Activated naive CD4-positive, alpha-beta T cell treated with anti-CD3 and anti-CD28 coated beads for 36 hours (primary cell): Measurements from ENCODE around the gene KCNJ4. TPM values are rescaled to one million over a fixed set of nuclear protein-coding genes. Genes with fewer than 3 reads are reported as not detected.

ENCODE experiments used
- CTCF ChIA-PET: fragments of 350-600 bp; sonication (Branson Sonifier 250); formaldehyde crosslinking; loops from one replicate; lab custom pipeline; 2021; ENCODE audit warnings: antibody characterized with exemption; lab: Charles Lee
- DNase-seq: peaks from one replicate; pipeline ENCODE4 v3.0.0-alpha.2; 2020
- H3K27ac Mint-ChIP-seq: one replicate; pipeline ENCODE4 v1.8.0; 2021; ENCODE audit warnings: mild to moderate bottlenecking, mixed read lengths
- H3K27me3 Mint-ChIP-seq: one replicate; pipeline ENCODE4 v1.8.0; 2021; ENCODE audit warnings: low read depth, mixed read lengths
- H3K36me3 Mint-ChIP-seq: one replicate; pipeline ENCODE4 v1.8.0; 2021; ENCODE audit warnings: low read depth, mixed read lengths
- H3K4me1 Mint-ChIP-seq: one replicate; pipeline ENCODE4 v1.8.0; 2021; ENCODE audit warnings: low read depth, mixed read lengths
- H3K4me3 Mint-ChIP-seq: one replicate; pipeline ENCODE4 v1.8.0; 2021; ENCODE audit warnings: mild to moderate bottlenecking, moderate library complexity, mixed read lengths
- H3K9me3 Mint-ChIP-seq: one replicate; pipeline ENCODE4 v1.8.0; 2021; ENCODE audit warnings: mixed read lengths
- intact Hi-C: fragments of 100-400 bp; cut with micrococcal nuclease; formaldehyde crosslinking; loops from one replicate; pipeline ENCODE4 v1.15.1; 2023
- total RNA-seq, 2 experiments: library from RNA; stranded (reverse); gene quantifications; one replicate each; pipeline ENCODE4 v1.2.3, GENCODE V29; 2021

KCNJ4 gene
- total RNA-seq, 2 experiments from 2014 or later, result not detected

DNA sequence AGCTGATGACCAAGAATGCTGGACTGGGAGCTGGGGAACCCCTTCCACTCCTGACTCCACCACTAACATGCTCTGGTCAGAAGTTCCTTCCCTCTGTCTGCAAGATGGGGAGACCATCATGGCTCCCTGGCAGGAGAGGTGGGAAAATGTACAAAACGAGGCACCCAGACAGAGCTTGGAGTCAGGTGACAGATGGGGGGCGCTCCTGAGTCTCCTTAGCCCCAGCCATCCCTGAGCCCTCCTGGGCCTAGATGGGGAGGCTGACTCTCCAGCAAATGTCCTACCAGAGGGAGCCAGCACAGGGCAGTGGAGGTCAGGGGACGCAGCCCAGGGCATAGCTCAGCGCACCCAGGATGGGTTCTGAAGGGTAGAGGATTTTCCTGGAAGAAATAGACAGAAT, 20.0 kb downstream of the KCNJ4 start:
- no peak for DNase-seq
- Mint-ChIP-seq H3K36me3 (no peaks in the 10 kb centered on the region), H3K4me3 (no peak overlapping the region), H3K4me1 (no peaks in the 10 kb centered on the region), H3K27ac (no peak overlapping the region), H3K9me3 (no peaks in the 10 kb centered on the region), H3K27me3 (no peaks in the 10 kb centered on the region)
- intact Hi-C loops, result no loop called here
- CTCF ChIA-PET, result interaction anchor here (0.5 to 1.1 kb wide), 3 partner anchors 77 to 639 kb away, joined by 3 to 6 read pairs (median 3); partner anchors contain the start of gene PLA2G6

- DNase-seq, result no peak
- intact Hi-C loops, result no loop called here
- CTCF ChIA-PET, result no interaction called here
- no peak overlapping the region for H3K4me3 Mint-ChIP-seq
- H3K27ac Mint-ChIP-seq, result no peak overlapping the region
- H3K4me1 Mint-ChIP-seq, result no peaks in the 10 kb centered on the region
- no peaks in the 10 kb centered on the region for H3K9me3 Mint-ChIP-seq
- H3K27me3 Mint-ChIP-seq, result no peaks in the 10 kb centered on the region
- no peaks in the 10 kb centered on the region for H3K36me3 Mint-ChIP-seq
These were observed 21.1 kb downstream of the KCNJ4 start for GRCh38 chr22:38433871-38434270.

- Mint-ChIP-seq H3K4me3 (no peak overlapping the region), H3K9me3 (no peaks in the 10 kb centered on the region), H3K4me1 (no peaks in the 10 kb centered on the region), H3K27ac (no peak overlapping the region), H3K36me3 (no peaks in the 10 kb centered on the region), H3K27me3 (no peaks in the 10 kb centered on the region)
- DNase-seq, result no peak
- CTCF ChIA-PET, result interaction anchor here (0.7 kb wide), 1 partner anchor 318 kb away, joined by 3 read pairs; no protein-coding TSS in a partner anchor
- intact Hi-C loops, result no loop called here
These were observed 22.7 kb downstream of the KCNJ4 start for GRCh38 chr22:38432264-38432663.

GRCh38 chr22:38431266-38432010, 23.6 kb downstream of the KCNJ4 start:
- no peaks in the 10 kb centered on the region for H3K9me3 Mint-ChIP-seq
- DNase-seq, result no peak
- H3K27me3 Mint-ChIP-seq, result no peaks in the 10 kb centered on the region
- intact Hi-C loops, result no loop called here
- no peak overlapping the region for H3K4me3 Mint-ChIP-seq
- H3K27ac Mint-ChIP-seq, result no peak overlapping the region
- CTCF ChIA-PET, result interaction anchor here (0.7 kb wide), 1 partner anchor 317 kb away, joined by 3 read pairs; no protein-coding TSS in a partner anchor
- no peaks in the 10 kb centered on the region for H3K4me1 Mint-ChIP-seq
- H3K36me3 Mint-ChIP-seq, result no peaks in the 10 kb centered on the region

DNA sequence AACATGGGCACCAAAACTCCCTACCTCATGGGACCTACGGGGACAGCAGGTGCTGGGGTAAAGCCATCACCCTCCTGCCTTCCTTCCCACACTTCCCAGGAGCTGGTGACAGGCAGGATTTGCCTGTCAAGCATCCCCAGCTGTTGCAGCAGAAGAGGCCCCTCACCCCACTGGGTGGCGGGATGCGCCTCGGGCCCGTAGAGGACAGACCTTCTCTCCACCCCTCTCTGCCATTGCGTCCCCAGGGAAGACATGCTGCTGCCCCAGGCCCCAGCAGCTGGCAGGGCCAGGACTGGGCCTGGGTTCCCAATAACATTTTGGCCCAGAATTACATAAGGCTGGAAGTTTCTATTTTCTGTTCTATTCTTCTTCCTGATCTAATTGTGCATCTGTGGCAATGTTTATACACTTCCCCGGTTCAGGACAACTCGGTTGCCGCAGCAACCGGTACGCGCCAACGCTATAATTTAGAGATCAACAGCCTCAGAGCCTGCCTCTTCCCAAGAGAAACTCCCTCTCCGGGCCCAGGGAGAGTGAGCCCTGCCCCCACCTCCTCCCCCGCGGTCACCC, 25.4 kb downstream of the KCNJ4 start:
- no peaks in the 10 kb centered on the region for H3K27me3 Mint-ChIP-seq
- CTCF ChIA-PET, result interaction anchor here (1.2 kb wide), 1 partner anchor 17 kb away, joined by 3 read pairs; no protein-coding TSS in a partner anchor

DNA sequence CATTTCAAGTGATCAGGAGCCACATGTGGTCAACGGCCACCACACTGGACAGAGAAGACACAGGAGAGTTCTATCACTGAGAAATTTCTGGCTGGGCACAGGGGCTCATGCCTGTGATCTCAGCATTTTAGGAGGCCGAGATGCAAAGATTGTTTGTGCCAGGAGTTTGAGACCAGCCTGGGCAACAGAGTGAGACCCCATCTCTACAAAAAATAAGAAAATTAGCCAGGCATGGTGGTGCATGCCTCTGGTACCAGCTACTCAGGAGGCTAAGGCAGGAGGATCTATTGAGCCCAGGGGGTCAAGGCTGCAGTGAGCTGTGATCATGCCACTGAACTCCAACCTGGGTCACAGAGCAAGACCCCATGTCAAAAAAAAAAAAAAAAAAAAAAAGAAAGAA, 26.3 kb downstream of the KCNJ4 start:
- DNase-seq, result no peak
- Mint-ChIP-seq H3K4me3 (no peak overlapping the region), H3K4me1 (no peaks in the 10 kb centered on the region), H3K27ac (no peak overlapping the region), H3K27me3 (no peaks in the 10 kb centered on the region), H3K9me3 (no peaks in the 10 kb centered on the region), H3K36me3 (no peaks in the 10 kb centered on the region)
- CTCF ChIA-PET, result interaction anchor here (1.2 kb wide), 1 partner anchor 16 kb away, joined by 3 read pairs; no protein-coding TSS in a partner anchor
- intact Hi-C loops, result no loop called here

More for the DNA sequence above, 25.4 kb downstream of the KCNJ4 start:
- Mint-ChIP-seq H3K9me3 (no peaks in the 10 kb centered on the region), H3K4me1 (no peaks in the 10 kb centered on the region), H3K27ac (no peak overlapping the region), H3K36me3 (no peaks in the 10 kb centered on the region), H3K4me3 (no peak overlapping the region)
- intact Hi-C loops, result no loop called here
- no peak for DNase-seq

GRCh38 chr22:38427940-38428339, 27.1 kb downstream of the KCNJ4 start:
- Mint-ChIP-seq H3K27me3 (no peaks in the 10 kb centered on the region), H3K27ac (no peak overlapping the region), H3K4me3 (no peak overlapping the region), H3K9me3 (no peaks in the 10 kb centered on the region), H3K4me1 (no peaks in the 10 kb centered on the region), H3K36me3 (no peaks in the 10 kb centered on the region)
- intact Hi-C loops, result no loop called here
- DNase-seq, result no peak
- CTCF ChIA-PET, result no interaction called here

GRCh38 chr22:38427465-38427864, 27.5 kb downstream of the KCNJ4 start:
- no peaks in the 10 kb centered on the region for H3K9me3 Mint-ChIP-seq
- intact Hi-C loops, result no loop called here
- no peaks in the 10 kb centered on the region for H3K36me3 Mint-ChIP-seq
- no peak for DNase-seq
- no peaks in the 10 kb centered on the region for H3K27me3 Mint-ChIP-seq
- H3K4me3 Mint-ChIP-seq, result no peak overlapping the region
- CTCF ChIA-PET, result interaction anchor here (0.9 kb wide), 1 partner anchor 9 kb away, joined by 3 read pairs; no protein-coding TSS in a partner anchor
- H3K27ac Mint-ChIP-seq, result no peak overlapping the region
- no peaks in the 10 kb centered on the region for H3K4me1 Mint-ChIP-seq

DNA sequence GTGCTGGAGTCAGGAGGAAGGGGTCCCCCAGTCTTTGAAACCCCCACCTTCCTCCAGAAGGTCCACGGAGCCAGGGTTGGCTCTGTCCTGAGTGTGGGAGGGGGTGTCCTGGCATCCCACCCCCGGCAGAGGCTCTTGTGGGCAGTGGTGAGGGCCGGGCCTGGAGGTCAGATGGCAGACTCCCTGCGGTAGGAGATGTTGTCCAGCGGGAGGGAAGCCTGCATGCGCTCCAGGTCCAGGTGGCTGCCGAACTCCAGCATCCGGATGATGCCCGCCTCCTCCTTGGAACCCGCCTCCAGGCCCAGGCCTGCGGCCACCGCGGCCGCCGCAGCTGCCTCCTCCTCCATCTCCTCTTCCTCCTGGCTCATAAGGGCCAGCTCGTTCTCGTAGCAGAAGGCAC, 28.4 kb downstream of the KCNJ4 start:
- CTCF ChIA-PET, result interaction anchor here (0.9 kb wide), 1 partner anchor 10 kb away, joined by 3 read pairs; no protein-coding TSS in a partner anchor
- no peaks in the 10 kb centered on the region for H3K4me1 Mint-ChIP-seq
- H3K36me3 Mint-ChIP-seq, result no peaks in the 10 kb centered on the region
- DNase-seq, result no peak
- H3K9me3 Mint-ChIP-seq, result no peaks in the 10 kb centered on the region
- H3K4me3 Mint-ChIP-seq, result no peak overlapping the region
- H3K27ac Mint-ChIP-seq, result no peak overlapping the region
- intact Hi-C loops, result no loop called here
- no peaks in the 10 kb centered on the region for H3K27me3 Mint-ChIP-seq

DNA sequence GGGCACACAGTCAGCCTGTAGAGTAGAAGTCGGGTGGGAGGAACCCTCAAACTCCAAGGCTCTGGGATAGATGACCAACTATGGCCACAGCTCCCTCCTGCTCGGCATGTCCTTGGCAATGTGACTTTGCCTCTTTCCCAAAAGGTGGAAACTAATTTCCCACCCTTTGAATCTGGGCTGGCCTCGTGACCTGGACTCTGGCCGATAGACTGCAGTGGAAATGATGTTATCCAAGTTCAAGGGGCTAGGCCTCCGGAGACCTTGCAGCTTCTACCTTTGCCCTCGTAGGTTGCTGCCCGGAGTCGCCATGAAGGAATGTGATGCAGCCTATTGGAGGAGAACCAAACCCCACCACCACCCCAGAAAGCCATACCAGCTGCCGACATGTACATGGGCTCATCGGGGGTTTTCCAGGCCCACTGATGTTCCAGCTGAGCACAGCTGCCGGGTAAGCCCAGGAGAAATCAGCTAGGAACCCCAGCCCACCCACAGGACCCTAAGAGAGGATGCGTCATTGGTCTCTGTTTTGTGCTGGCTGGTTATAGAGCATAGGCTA, 30.4 kb downstream of the KCNJ4 start:
- Mint-ChIP-seq H3K36me3 (no peaks in the 10 kb centered on the region), H3K9me3 (no peaks in the 10 kb centered on the region), H3K4me3 (no peak overlapping the region), H3K27ac (no peak overlapping the region), H3K4me1 (no peaks in the 10 kb centered on the region), H3K27me3 (no peaks in the 10 kb centered on the region)
- intact Hi-C loops, result no loop called here
- DNase-seq, result no peak
- CTCF ChIA-PET, result no interaction called here

DNA sequence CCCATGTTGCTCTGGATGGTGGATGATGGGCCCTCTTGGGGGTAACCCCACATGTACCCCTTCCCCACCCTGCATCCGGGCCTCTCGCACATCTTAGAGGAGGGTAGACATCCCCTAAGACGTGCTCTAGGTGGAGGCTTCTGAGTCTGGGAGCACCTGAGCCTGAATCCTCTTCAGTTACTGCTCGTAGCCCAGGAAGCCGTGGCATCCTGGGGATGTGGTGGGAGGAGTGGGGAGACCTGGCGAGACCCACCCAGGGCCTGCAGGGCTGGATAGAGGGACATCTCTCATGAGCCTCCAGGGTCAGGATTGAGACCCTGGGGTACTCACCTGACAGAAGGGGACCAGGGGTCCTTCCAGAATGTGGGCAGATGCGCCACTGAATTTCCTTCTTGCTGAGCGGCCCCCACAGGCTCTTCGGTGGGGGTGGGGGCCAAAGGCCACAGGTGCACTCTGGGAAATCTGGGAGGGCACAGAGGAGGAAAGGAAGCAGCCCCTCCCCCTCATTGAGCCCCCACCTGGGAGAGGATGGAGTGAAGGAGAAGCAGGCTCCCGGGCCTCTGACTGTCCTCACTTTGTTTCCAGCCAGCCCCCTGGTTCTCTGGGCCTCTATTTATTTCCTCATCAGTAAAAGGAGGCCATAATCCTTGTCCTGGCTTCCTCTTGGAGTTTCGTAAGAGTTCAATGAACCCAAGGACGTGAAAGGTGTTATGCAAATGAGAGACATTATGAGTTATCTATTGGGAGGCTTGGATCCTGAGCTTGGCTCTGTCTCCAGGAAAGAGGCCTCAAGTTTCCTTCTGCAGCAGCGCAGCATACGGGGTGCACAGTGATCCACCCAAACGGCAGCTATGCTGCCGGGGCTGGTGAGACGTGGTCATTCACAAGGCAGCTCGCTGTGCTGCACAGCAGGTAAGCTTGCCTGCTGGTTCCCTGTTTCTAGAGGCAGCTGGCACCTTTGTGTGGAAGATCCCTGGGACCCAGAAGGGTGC, 31.2 kb downstream of the KCNJ4 start:
- CTCF ChIA-PET, result no interaction called here
- no peak overlapping the region for H3K4me3 Mint-ChIP-seq
- DNase-seq, result no peak
- H3K4me1 Mint-ChIP-seq, result no peaks in the 10 kb centered on the region
- H3K36me3 Mint-ChIP-seq, result no peaks in the 10 kb centered on the region
- H3K9me3 Mint-ChIP-seq, result no peaks in the 10 kb centered on the region
- no peak overlapping the region for H3K27ac Mint-ChIP-seq
- intact Hi-C loops, result no loop called here
- no peaks in the 10 kb centered on the region for H3K27me3 Mint-ChIP-seq
